ENCODE measurements around the gene MCTP1. TPM values are rescaled to one million over a fixed set of nuclear protein-coding genes. Genes with fewer than 3 reads are reported as not detected.

Gene MCTP1
- total RNA-seq, 1 experiment from 2014 or later, result 7.5 TPM

- intact Hi-C loops (cut with micrococcal nuclease), result no loop called here
- ATAC-seq, result no peak
- Histone ChIP-seq H4K20me1 (ENCODE audit: low read length) (no peaks in the 10 kb centered on the region), H3K79me2 (ENCODE audit: low read length) (no peaks in the 10 kb centered on the region), H3K4me3 (ENCODE audit: low read length) (no peak overlapping the region), H2AFZ (ENCODE audit: low read length) (no peak overlapping the region), H3K27ac (ENCODE audit: low read length) (no peak overlapping the region), H3K4me1 (ENCODE audit: insufficient read depth, low read length) (peaks cover 13% of the 10 kb centered on the region), H3K4me2 (ENCODE audit: low read length) (no peak overlapping the region), H3K9me2 (replicated peaks; ENCODE audit: low read length) (no peaks in the 10 kb centered on the region), H3K9me3 (ENCODE audit: low read length) (no peaks in the 10 kb centered on the region), H3K36me3 (ENCODE audit: low read depth, low read length) (no peaks in the 10 kb centered on the region), H3K9ac (ENCODE audit: low read length) (no peak overlapping the region), H3K27me3 (ENCODE audit: low read length) (no peaks in the 10 kb centered on the region), H3F3A (ENCODE audit: low read length, unreplicated experiment) (no peaks in the 10 kb centered on the region)
- no TSS peak for BruUV-seq (replicated peaks)
- POLR2A ChIA-PET (ENCODE audit: unreplicated experiment), result no interaction called here
- CTCF ChIA-PET, result no interaction called here
- TF ChIP-seq EZH2 (IDR thresholded peaks at IDR 0.05; ENCODE audit: low read length, unreplicated experiment) (no peak), EZH2phosphoT487 (IDR thresholded peaks at IDR 0.05; ENCODE audit: borderline replicate concordance, low read length) (no peak), CTCF (conservative IDR thresholded peaks at IDR 0.05; ENCODE audit: low read depth, low read length) (no peak)
- DNase-seq, result no peak
Observed at GRCh38 chr5:95044096-95044495, 240.8 kb downstream of the MCTP1 start.

GRCh38 chr5:95043648-95044047, 241.2 kb downstream of the MCTP1 start:
- POLR2A ChIA-PET (ENCODE audit: unreplicated experiment), result no interaction called here
- H3K9me2 ChIP-seq (replicated peaks; ENCODE audit: low read length), result no peaks in the 10 kb centered on the region
- intact Hi-C loops (cut with micrococcal nuclease), result no loop called here
- no peaks in the 10 kb centered on the region for H3K27me3 ChIP-seq (ENCODE audit: low read length)
- ATAC-seq, result no peak
- no peak overlapping the region for H2AFZ ChIP-seq (ENCODE audit: low read length)
- H3K4me2 ChIP-seq (ENCODE audit: low read length), result no peak overlapping the region
- no peaks in the 10 kb centered on the region for H3K36me3 ChIP-seq (ENCODE audit: low read depth, low read length)
- H3K4me1 ChIP-seq (ENCODE audit: insufficient read depth, low read length), result peaks cover 18% of the 10 kb centered on the region
- no peaks in the 10 kb centered on the region for H3K79me2 ChIP-seq (ENCODE audit: low read length)
- BruUV-seq (replicated peaks), result no TSS peak
- H3K9me3 ChIP-seq (ENCODE audit: low read length), result no peaks in the 10 kb centered on the region
- no peak overlapping the region for H3K9ac ChIP-seq (ENCODE audit: low read length)
- H3K27ac ChIP-seq (ENCODE audit: low read length), result no peak overlapping the region
- CTCF ChIA-PET, result no interaction called here
- H3F3A ChIP-seq (ENCODE audit: low read length, unreplicated experiment), result no peaks in the 10 kb centered on the region
- no peak for DNase-seq
- H3K4me3 ChIP-seq (ENCODE audit: low read length), result no peak overlapping the region
- H4K20me1 ChIP-seq (ENCODE audit: low read length), result no peaks in the 10 kb centered on the region
- TF ChIP-seq EZH2phosphoT487 (IDR thresholded peaks at IDR 0.05; ENCODE audit: borderline replicate concordance, low read length), result no peak
- no peak for TF ChIP-seq EZH2 (IDR thresholded peaks at IDR 0.05; ENCODE audit: low read length, unreplicated experiment)
- no peak for TF ChIP-seq CTCF (conservative IDR thresholded peaks at IDR 0.05; ENCODE audit: low read depth, low read length)

- POLR2A ChIA-PET (ENCODE audit: unreplicated experiment), result interaction anchor here (0.6 kb wide), 1 partner anchor 1895 kb away, joined by 3 read pairs; no protein-coding TSS in a partner anchor
Observed at GRCh38 chr5:95043234-95043633, 241.7 kb downstream of the MCTP1 start.

More at GRCh38 chr5:95043234-95043633, 241.7 kb downstream of the MCTP1 start:
- H3K4me2 ChIP-seq (ENCODE audit: low read length), result no peak overlapping the region
- no peaks in the 10 kb centered on the region for H3K36me3 ChIP-seq (ENCODE audit: low read depth, low read length)
- TF ChIP-seq EZH2phosphoT487 (IDR thresholded peaks at IDR 0.05; ENCODE audit: borderline replicate concordance, low read length), result no peak
- TF ChIP-seq CTCF (conservative IDR thresholded peaks at IDR 0.05; ENCODE audit: low read depth, low read length), result no peak
- no peak for TF ChIP-seq EZH2 (IDR thresholded peaks at IDR 0.05; ENCODE audit: low read length, unreplicated experiment)
- H3F3A ChIP-seq (ENCODE audit: low read length, unreplicated experiment), result no peaks in the 10 kb centered on the region
- H3K4me3 ChIP-seq (ENCODE audit: low read length), result no peak overlapping the region
- ATAC-seq, result no peak
- CTCF ChIA-PET, result no interaction called here
- H3K9me2 ChIP-seq (replicated peaks; ENCODE audit: low read length), result no peaks in the 10 kb centered on the region
- no peaks in the 10 kb centered on the region for H3K9me3 ChIP-seq (ENCODE audit: low read length)
- H3K4me1 ChIP-seq (ENCODE audit: insufficient read depth, low read length), result peaks cover 18% of the 10 kb centered on the region
- intact Hi-C loops (cut with micrococcal nuclease), result no loop called here
- no peak overlapping the region for H2AFZ ChIP-seq (ENCODE audit: low read length)
- DNase-seq, result no peak
- no peaks in the 10 kb centered on the region for H4K20me1 ChIP-seq (ENCODE audit: low read length)
- no peak overlapping the region for H3K9ac ChIP-seq (ENCODE audit: low read length)
- BruUV-seq (replicated peaks), result no TSS peak
- no peaks in the 10 kb centered on the region for H3K79me2 ChIP-seq (ENCODE audit: low read length)
- H3K27ac ChIP-seq (ENCODE audit: low read length), result no peak overlapping the region
- H3K27me3 ChIP-seq (ENCODE audit: low read length), result no peaks in the 10 kb centered on the region
